Fibroblast of peridontal ligament (primary cell): ENCODE measurements around the gene ISOC1.

Experiments used
- DNase-seq: peaks from one replicate; pipeline ENCODE4 v3.0.0-alpha.2; 2010; ENCODE audit errors: extremely low read depth

The ISOC1 gene

GRCh38 chr5:129125819-129126218 is 31.3 kb downstream of the ISOC1 start:
- peak; percentile 7 for DNase-seq

GRCh38 chr5:129133553-129133952 is 39.0 kb downstream of the ISOC1 start:
- DNase-seq, result no peak

- DNase-seq, result no peak
Observed at GRCh38 chr5:129135633-129136032, 41.1 kb downstream of the ISOC1 start.

GRCh38 chr5:129137637-129138036 is 43.1 kb downstream of the ISOC1 start:
- no peak for DNase-seq

GRCh38 chr5:129141078-129141477 is 46.5 kb downstream of the ISOC1 start:
- no peak for DNase-seq

- no peak for DNase-seq
Observed at GRCh38 chr5:129141696-129142095, 47.1 kb downstream of the ISOC1 start.

GRCh38 chr5:129155876-129156275 is 61.3 kb downstream of the ISOC1 start:
- DNase-seq, result no peak

GRCh38 chr5:129161830-129162229 is 67.3 kb downstream of the ISOC1 start:
- DNase-seq, result no peak
